ENCODE data around the gene SLC2A9. TPM values are rescaled to one million over a fixed set of nuclear protein-coding genes. Genes with fewer than 3 reads are reported as not detected.

The SLC2A9 gene
- total and polyA plus RNA-seq, 2 of the 13 experiments (the other 11 are each of a cell fraction or from before 2014, with no cell fraction given): 36.2 to 42.3 TPM

- TF ChIP-seq ZNF577 (CRISPR knock-in tag; IDR thresholded peaks at IDR 0.05; ENCODE audit: borderline replicate concordance, low read depth) (no peak), KDM5B (CRISPR knock-in tag; IDR thresholded peaks at IDR 0.05; ENCODE audit: borderline replicate concordance) (no peak), SNAI1 (CRISPR knock-in tag; IDR thresholded peaks at IDR 0.05; ENCODE audit: borderline replicate concordance) (no peak), NFAT5 (CRISPR knock-in tag; IDR thresholded peaks at IDR 0.05) (no peak), SP4 (CRISPR knock-in tag; IDR thresholded peaks at IDR 0.05) (0 out of 2 replicates have a peak, but pooled peaks have one; percentile 34), GATAD2A (CRISPR knock-in tag; IDR thresholded peaks at IDR 0.05) (peak; percentile 95), GFI1 (CRISPR knock-in tag; IDR thresholded peaks at IDR 0.05; ENCODE audit: borderline replicate concordance) (peak; percentile 62; the same call in 1 of the 2 replicates), NFIC (IDR thresholded peaks at IDR 0.05; ENCODE audit: low read length) (peak; percentile 32; the same call in 1 of the 2 replicates), THAP7 (CRISPR knock-in tag; IDR thresholded peaks at IDR 0.05) (0 out of 2 replicates have a peak, but pooled peaks have one; percentile 41), REST (IDR thresholded peaks at IDR 0.05; ENCODE audit: borderline replicate concordance in 1 of 2, low read depth in 1 of 2, low read length in 2 of 2) (peak in 1 of 2 experiments; percentile 33; a peak in 1 of 4 replicates), ZNF777 (CRISPR knock-in tag; IDR thresholded peaks at IDR 0.05) (no peak), GMEB2 (CRISPR knock-in tag; IDR thresholded peaks at IDR 0.05; ENCODE audit: low read depth) (no peak), ZNF431 (CRISPR knock-in tag; IDR thresholded peaks at IDR 0.05; ENCODE audit: borderline replicate concordance, low read depth) (no peak), ZNF331 (CRISPR knock-in tag; IDR thresholded peaks at IDR 0.05) (peak; percentile 83; the same call in 1 of the 2 replicates), PBX3 (CRISPR knock-in tag; IDR thresholded peaks at IDR 0.05; ENCODE audit: borderline replicate concordance) (no peak)
These were observed 15.1 kb downstream of the SLC2A9 start (continued) for GRCh38 chr4:10006231-10006600.

Data from HepG2 (cell line).